Inferior parietal cortex (tissue), 1 donor: ENCODE results near the gene EDDM3A.

Experiments
- DNase-seq: peaks from one replicate; pipeline ENCODE4 v3.0.0-alpha.2; 2016; ENCODE audit errors: extremely low spot score

Gene EDDM3A

DNA sequence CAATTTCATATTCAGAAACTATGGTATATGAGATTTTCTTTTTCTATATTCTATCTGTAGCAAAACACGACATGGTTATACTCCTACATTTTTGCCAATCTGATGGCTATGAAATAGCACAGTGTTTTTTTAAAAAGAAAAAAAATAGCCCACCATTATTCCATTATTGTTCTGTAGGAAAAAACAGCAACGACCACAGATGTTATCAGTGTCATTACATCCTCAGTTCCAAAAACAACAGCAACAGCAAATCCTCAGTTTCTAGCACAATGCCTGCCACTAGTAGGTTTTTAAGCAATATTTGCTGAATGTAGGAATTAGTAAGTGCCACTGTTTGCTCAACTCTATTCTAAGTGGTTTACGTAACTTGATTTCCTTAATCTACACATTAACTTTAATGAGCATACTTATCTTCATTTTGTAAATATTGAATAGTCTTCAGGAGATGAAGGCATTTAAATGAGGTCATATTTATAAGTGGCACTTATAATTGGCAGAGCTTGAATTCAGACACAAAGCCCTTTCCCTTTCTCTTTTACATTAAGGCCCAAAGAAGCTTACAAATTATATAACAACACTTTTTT is 43.6 kb downstream of the EDDM3A start:
- DNase-seq = no peak

DNA sequence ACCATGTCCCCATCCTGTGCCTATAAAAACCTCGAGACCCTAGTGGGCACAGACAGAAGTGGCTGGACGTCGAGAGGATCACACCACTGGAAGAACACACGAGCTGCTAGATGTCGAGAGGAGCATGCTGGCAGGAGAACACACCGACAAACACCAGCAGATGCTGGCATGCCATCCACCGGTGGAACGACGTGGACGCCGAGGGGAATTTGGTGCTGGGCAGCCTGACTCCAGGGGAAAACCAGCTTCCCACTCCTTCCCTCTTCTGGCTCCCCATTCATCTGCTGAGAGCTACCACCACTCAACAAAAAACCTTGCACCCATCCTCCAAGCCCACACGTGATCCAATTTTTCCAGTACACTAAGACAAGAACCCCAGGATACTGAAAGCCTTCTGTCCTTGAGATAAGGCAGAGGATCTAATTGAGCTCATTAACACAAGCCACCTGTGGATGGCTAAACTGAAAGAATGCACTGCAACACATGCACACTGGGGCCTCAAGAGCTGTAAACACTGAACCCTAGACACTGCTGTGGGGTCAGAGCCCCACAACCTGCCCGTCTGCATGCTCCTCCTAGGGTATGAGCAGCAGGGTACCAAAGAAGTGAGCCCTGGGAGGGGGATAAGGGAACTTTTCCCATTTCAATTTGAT is 44.9 kb downstream of the EDDM3A start:
- no peak for DNase-seq

DNA sequence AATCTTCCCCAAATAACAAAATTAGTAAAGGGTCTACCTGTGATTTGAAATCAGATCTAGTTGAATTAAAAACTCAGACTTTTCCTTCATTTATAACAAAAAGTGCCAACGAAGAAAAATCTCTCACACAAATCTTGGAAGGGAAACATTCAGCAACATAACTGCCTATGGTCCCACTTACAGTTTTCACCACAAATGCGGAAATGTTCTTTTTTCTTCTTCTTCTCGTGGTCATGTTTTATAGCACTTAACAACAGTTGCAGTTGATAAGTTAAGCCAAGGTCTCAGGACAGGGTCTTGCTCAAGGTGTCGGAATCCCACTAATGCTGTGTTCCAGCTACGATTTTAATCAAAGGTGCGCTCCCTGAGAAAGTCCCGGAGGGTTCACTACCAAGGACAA is 45.5 kb downstream of the EDDM3A start:
- DNase-seq = no peak

DNA sequence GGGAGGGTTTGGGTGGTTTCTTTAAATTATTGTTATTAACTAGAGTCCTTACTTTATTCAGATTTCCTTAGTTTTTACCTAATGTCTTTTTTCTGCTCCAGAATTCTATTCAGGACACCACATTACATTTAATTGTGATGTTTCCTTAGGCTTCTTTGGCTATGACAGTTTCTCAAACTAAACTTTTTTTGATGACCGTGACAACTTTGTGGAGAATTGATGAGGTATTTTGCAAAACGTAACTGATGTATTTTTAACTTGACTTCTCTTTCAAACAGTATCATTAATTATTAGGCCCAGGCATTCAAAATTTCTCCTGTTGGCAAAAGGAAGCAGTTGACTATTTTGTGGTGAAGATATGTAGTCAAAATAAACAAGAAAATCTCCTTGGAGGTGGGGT is 45.9 kb downstream of the EDDM3A start:
- DNase-seq = no peak

DNA sequence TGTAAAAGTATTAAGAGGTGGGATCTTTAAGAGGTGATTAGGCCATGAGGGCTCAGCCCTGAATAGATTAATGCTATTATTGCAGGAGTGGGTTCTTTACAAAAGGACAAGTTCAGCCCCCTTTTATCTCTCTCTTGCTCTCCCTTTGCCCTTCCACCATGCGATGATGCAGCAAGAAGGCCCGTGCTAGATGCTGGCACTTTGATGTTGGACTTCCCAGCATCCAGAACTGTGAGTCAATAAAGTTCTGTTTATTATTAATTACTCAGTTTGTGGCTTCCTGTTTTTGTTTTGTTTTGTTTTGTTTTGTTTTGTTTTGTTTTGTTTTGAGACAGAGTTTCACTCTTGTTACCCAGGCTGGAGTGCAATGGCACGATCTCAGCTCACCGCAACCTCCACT is 46.9 kb downstream of the EDDM3A start:
- DNase-seq = no peak

DNA sequence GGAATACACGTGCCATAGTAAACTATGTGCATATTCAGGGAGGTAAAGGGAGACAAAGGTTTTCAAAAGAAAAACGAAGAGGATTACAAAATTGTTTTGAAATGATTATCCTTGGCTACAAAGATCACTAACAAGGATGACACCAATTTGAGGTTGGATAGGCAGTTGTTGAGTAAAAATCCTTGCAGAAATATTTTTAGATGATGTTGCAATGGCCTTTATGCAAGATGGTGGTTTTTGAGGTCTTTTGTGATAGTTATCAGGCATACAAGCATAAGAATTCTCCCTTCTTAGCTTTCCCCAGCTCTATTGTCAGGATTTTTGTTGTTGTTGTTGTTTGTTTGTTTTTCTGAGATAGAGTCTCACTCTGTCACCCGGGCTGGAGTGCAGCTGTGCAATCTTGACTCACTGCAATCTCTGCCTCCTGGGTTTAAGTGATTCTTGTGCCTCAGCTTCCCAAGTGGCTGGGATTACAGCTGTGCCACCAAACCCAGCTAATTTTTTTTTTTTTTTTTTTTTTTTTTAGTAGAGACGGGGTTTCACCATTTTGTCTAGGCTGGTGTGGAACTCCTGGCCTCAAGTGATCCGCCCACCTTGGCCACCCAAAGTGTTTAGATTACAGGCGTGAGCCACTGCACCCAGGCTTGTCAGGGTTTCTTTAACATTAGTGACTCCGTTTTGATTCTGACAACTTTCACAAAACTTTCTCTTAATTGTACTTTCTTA is 49.1 kb downstream of the EDDM3A start:
- no peak for DNase-seq

DNA sequence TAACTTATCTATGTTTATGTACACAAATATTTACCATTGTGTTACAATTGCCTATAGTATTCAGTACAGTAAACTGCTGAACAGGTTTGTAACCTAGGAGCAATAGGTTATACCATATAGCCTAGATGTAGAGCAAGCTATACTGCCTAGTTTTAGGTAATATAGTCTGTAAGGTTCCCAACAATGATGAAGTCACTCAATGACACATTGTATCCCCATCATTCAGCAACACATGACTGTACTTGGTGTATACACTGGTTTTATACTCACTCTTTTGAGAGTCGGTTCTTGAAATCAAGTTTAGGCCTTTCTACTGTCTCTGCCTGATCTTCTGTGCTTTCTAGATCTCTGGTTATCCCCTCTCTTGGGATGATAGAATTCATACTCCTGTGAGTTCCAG is 51.5 kb downstream of the EDDM3A start:
- no peak for DNase-seq
